DMS 273 (cell line): ENCODE data around the gene STK32B.

Source experiments
- DNase-seq: peaks from one replicate; lab custom pipeline; 2025; ENCODE audit not compliant: unreplicated experiment; lab: John Stamatoyannopoulos, UW

STK32B gene

GRCh38 chr4:5463361-5463760 is 412.1 kb downstream of the STK32B start:
- DNase-seq, result no peak

GRCh38 chr4:5463936-5464650 is 412.8 kb downstream of the STK32B start:
- DNase-seq, result no peak

GRCh38 chr4:5465529-5465928 is 414.2 kb downstream of the STK32B start:
- no peak for DNase-seq

DNA sequence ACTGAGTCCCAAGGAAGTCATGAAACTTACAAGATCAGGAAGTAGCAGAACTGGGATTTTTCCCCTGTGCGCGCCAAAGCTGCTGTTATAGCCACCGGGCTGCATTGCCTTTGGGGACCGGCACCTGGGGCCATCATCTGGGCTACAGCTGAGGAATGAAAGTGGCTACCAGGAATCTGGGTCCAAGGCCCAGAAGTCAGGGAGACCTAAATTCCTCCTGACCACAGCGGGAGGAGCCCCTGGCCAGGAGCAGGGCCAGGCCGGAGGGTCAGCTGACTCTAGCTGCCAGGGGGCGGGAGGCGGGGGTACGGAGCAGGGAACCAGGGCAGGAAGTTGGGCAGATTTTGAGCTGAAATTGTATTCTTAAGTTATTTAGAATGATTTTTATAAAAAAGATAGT is 414.7 kb downstream of the STK32B start:
- no peak for DNase-seq

- DNase-seq, result no peak
Observed at GRCh38 chr4:5467111-5467510, 415.8 kb downstream of the STK32B start.

DNA sequence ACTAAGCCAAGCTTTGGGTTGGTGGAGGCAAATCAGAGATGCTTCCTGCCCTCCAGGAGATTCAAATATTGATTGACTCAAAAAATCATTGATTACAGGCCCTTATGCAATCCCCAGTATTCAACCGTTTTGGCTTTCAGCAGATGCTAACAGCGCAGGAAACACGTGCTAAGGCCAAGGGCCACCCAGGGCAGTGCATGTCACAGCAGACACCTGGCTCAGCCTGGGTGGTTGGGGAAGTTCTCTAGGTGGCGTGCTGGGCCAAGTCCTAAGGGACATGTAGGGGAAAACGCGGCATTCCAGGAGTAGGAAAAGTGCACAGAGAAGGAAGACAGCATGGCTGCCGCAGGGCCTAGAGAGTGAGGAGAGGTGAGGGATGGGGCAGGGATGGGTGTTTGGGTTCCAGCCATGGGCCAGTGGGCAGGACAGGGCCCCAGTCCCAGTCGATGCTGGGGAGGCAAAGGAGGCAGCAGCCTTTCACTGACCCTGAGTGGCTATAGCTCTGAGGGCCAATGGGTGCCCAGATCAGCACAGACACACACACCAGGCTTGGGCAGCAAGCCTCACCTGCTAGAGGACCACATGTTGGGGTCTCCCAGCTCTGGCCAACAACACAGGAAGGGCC is 418.0 kb downstream of the STK32B start:
- DNase-seq, result no peak

DNA sequence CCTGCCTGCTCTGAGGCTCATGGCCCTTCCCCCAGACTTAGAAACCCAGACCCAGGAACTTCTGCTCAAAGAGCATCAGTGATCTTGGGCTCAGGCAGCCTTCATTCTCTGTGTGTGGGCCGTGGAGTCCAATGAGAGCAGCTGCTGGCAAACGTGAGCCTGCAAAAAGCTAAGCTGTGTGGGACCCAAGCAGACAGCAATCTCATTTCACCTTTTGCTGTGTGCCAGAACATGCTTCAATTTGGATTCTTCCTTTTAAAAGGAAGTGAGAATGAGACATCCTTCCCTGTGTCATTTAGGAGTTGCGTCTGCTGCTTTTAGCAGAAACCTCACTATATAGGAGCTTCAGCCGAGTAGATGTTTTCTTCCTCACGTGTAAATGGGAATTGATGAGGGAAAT is 418.6 kb downstream of the STK32B start:
- no peak for DNase-seq

DNA sequence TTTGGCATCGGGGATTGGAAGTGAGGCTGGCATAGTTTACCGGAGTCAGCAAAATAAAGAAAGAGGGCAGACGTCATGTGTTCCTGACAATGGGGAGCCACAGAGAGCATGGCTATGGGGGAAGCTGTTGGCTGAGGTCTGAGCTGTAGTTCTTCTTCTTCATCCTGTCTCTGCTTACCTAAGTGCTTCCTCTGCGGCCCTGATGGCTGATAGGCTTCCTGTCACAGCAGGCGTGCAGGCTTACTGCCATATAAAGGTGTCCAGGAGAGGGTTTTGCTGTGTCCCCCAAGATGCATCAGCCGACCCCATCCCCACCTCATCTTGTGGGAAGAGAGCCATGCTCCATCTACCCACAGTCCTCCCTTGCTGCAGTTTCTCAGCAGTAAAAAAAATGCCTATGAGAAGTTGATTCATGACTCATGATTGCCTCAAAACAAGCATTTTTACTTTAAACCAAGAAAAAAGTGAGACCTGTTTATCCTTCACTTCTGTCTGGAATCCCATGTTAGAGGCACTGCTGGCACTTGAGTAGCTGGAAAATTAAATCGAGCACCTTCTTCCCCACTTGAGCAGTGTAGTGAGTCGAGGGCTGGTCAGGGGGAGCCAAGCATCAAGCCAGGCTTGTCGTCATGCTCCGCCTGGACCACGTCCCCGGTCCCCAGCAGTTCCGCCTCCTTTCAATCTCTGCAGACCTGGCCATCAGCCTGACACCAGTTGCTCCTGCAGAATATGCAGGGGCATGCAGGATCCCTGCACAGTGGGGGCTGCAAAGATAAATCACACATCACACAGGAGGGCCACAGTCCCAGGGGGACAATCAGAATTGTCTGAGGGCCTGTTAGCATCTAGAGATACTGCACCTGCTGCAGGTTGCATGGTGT is 419.3 kb downstream of the STK32B start:
- DNase-seq, result no peak

- no peak for DNase-seq
Observed at GRCh38 chr4:5471206-5471605, 419.9 kb downstream of the STK32B start.

DNA sequence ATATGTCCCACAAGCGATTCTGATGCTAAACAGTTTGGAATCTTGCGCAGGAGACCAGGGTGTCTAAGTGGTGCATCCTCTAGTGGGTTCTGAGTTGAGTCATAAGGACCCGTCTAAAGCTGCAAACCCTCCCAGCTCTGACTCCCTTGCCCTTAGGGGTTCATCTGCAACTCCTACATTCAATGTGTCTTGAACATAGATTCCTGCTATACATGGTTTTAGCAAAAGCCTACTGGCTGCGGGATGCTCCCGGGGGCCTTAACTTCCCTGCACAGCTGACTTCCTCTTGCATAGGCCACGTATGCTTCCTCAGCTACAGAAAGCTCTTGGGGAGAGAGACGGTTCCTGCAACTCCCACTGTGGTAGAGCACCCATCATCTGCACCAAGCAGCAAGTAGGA is 420.4 kb downstream of the STK32B start:
- no peak for DNase-seq

DNA sequence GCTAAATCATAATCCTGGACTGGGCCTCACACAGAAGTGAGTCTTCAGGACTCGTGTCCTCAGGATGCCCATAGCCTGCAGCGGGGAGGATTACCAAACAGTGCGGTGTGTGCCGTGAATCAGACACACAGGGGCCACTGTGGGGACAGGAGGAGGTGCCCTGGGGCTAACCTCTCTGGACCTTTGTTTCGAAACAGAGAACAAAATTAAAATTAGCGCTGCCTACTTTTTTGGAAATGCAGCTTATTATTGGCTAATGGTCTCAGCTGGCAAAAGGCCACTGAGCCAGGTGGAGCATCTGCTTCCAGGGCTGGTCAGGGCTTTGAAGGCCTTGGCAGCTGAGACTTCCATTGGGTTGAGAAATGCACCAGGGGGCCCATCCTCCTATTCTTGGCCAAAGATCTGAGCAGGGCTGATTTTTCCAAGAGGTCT is 420.9 kb downstream of the STK32B start:
- DNase-seq, result peak; percentile 15

DNA sequence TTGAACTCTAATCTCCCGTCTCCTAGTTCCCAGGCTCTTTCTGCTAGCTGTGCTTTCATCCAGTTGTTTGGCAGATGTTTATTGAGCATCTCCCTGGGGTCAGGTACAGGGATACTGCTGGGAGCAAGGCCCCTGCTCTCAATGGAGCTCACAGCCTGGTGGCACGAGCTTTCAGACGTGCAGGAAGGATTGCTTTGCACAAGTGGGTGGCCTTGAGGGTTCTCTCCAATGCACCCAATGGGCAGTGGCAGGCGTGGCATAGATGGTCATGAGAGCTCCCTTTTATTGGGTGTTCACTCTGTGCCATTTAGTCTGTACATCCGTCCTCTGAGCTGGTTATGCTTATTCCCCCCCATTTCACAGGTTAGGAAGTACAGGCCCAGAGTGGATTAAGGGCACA is 421.8 kb downstream of the STK32B start:
- no peak for DNase-seq

DNA sequence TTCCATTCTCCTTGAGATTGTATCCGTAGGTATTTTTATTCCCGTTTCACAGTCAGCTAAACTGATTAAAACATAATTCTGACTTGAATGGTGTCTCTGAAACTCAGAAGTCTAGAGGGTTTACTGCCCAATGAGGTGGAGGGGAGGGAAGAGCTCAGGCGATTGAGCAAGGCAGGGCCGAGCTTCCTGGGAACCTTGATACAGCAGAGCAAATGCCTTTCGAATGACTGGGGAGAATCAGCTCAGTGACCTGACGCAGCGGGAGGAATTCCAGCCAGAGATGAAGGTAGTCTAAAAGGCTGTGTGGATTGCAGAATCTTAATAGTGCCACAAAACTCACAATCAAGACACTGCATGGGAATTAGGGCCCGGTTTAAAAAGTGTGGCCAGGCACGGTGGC is 423.5 kb downstream of the STK32B start:
- no peak for DNase-seq

DNA sequence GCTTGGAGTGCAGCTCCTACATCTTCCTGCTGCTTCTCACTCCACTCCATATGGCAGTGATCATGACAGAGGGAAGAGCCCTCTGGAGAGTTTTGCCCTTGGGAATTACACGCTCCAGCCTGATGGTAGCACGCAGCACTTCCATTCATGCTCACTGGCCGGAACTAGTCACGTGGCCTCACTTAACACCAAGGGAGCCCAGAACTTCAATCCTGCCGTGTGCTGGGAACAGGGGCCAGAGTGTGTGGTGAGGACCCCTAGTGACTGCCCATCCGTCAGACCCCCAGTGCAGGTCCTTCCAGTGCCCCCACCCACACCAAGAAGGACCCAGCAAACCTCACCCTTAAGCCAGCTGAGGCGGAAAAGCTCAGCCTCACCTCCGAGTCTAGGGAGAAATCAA is 426.3 kb downstream of the STK32B start:
- DNase-seq, result no peak

DNA sequence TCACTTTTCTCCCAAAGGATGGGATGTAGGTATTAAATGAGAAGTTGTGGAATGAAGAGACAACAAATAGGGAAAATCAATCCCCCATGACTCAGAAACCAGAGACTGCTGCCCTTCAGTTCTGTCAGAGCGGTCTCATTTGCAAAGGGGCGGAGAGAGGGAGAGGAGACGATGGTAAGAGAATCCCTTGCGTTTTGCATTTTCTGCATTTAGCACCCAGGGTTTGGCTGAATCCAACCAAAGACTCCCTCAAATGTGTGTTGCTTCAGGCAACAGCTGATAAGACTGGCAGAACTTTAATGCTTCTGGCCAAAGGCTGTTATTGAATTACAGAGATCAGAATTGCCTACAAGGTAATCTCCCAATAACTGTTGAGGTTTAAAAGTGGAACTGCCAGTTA is 426.9 kb downstream of the STK32B start:
- DNase-seq, result no peak

DNA sequence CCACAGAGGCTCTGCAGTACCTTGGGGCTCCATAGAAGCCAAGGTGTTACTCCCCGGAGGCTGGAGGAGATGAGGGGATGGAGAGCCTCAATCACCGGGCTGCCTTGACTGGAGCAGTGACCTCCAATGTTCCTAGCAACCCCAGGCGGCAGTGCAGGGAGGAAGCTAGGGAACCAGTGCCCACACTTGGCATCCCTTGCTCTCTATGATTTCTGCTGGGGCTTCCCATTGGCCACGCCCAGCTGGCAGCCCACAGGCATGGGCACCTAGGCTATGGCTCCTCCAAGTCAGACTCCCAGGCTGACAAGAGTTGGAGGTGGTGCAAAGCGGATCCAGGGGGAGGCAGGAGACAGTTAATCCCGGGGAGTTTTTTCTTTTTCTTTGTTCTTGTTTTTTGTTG is 427.4 kb downstream of the STK32B start:
- no peak for DNase-seq

DNA sequence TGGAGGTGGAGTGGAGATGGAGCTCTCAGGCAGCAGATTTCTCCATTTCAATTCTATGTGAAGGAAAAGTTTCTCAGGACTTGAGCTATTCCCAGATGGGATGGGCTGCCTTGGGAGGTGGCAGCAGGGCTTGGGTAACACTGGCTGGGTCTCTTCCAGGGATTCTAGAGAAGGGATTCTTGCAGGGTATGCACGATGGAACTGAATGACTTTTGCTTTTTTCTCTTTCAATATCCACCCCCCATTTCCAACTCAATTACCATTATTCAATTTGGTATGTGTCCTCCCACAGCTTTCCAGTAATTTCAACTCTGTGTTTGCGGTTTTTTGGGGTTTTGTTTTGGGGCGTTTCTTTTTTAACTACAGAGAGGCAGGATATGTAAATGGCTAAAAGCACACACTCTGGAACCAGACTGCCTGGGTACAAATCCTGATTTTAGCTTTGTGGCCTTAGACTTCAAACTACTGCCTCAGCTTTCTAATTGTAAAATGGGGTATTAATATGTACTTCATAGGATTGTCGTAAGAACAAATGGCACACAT is 428.3 kb downstream of the STK32B start:
- DNase-seq, result no peak

- DNase-seq, result no peak
Observed at GRCh38 chr4:5488413-5488812, 437.1 kb downstream of the STK32B start.

DNA sequence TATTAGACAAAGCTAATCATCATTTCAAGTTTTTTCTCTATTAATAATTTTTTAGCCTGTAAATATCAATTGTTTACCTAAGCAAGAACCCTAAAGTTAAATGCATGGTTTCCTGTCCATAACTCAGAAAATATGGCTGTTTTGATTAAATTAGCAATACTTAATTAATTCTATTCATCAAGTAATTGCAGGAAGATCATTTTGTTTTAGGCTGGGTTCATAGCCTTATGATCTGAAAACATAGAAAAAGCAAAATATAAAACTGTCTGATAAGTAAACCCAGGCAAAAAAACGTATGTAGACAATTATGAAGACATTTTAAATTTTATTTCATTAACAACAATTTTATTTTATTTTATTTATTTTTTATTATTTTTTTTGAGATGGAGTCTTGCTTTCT is 438.0 kb downstream of the STK32B start:
- DNase-seq, result no peak

- no peak for DNase-seq
Observed at GRCh38 chr4:5497489-5497888, 446.2 kb downstream of the STK32B start.

- no peak for DNase-seq
Observed at GRCh38 chr4:5500165-5500564, 448.9 kb downstream of the STK32B start.
